H1 (cell line): ENCODE data around the gene RNF166. TPM values are rescaled to one million over a fixed set of nuclear protein-coding genes. Genes with fewer than 3 reads are reported as not detected.

Experiments used
- BACH1 ChIP-seq: IDR thresholded peaks from 2 replicates; pipeline ENCODE4 v1.6.1; 2012; ENCODE audit warnings: low read length, improper control_type of control experiment
- BCL11A ChIP-seq, 2 experiments: IDR thresholded peaks; one replicate each; pipeline ENCODE4 v1.6.1; 2011; ENCODE audit warnings: low read depth in 2 of 2, low read length in 2 of 2, mild to moderate bottlenecking in 2 of 2
- EZH2 ChIP-seq: fragments of 200-600 bp; sonication (generic); IDR thresholded peaks from 2 replicates; pipeline ENCODE4 v1.7.1; 2012; ENCODE audit warnings: low read depth, mild to moderate bottlenecking, moderate library complexity, low read length, inconsistent platforms; ENCODE audit not compliant: severe bottlenecking
- HDAC2 ChIP-seq, 2 experiments: fragments of 300-600 bp in 1 of 2; sonication (generic) in 1 of 2; IDR thresholded peaks; 2 replicates each; pipeline ENCODE4 v1.6.1; 2011 to 2012; ENCODE audit warnings: low read depth in 2 of 2, low read length in 2 of 2, mild to moderate bottlenecking in 2 of 2, moderate library complexity in 2 of 2, borderline replicate concordance in 1 of 2, inconsistent platforms in 1 of 2
- HDAC6 ChIP-seq: IDR thresholded peaks from one replicate; pipeline ENCODE4 v1.7.1; 2012; ENCODE audit warnings: low read depth, mild to moderate bottlenecking, inconsistent platforms, low read length, moderate library complexity
- JUND ChIP-seq: IDR thresholded peaks from 2 replicates; pipeline ENCODE4 v1.6.1; 2011; ENCODE audit warnings: mild to moderate bottlenecking, improper control_type of control experiment, low read length
- MAX ChIP-seq: IDR thresholded peaks from 2 replicates; pipeline ENCODE4 v1.6.1; 2012; ENCODE audit warnings: inconsistent platforms
- NRF1 ChIP-seq: IDR thresholded peaks from 2 replicates; pipeline ENCODE4 v1.6.1; 2011; ENCODE audit warnings: mild to moderate bottlenecking, low read depth, low read length, improper control_type of control experiment
- POU5F1 ChIP-seq: IDR thresholded peaks from 2 replicates; pipeline ENCODE4 v1.6.1; 2011; ENCODE audit warnings: low read depth, mild to moderate bottlenecking, low read length, moderate library complexity
- TEAD4 ChIP-seq: IDR thresholded peaks from 2 replicates; pipeline ENCODE4 v1.6.1; 2012; ENCODE audit warnings: low read depth, low read length, inconsistent platforms, mixed read lengths
- polyA plus RNA-seq, 7 experiments: library from polyadenylated mRNA; depleted of rRNA in 3 of 7; stranded (reverse) in 5 of 7; unstranded in 2 of 7; fragments of >200 nt in 5 of 7; fragments of 200-250 nt in 2 of 7; gene quantifications; 1 replicate in 5 of 7; 2 replicates in 1 of 7; 4 replicates in 1 of 7; pipeline versions ENCODE4 v1.2.1 to v1.2.3, GENCODE V29; 2011 to 2013; ENCODE audit warnings: missing spikeins in 2 of 7, mixed read lengths in 2 of 7
- total RNA-seq: library from RNA; stranded (reverse); fragmentation: NEBNext Ultra II Directional; extraction: Animal tissue kit (Norgen Biotek cat#: 25700); gene quantifications from 2 replicates; pipeline ENCODE4 v1.2.1, GENCODE V29; 2021

Gene RNF166
- total and polyA plus RNA-seq, 2 of the 8 experiments (the other 6 are each of a cell fraction or from before 2014, with no cell fraction given): 29.8 to 31.2 TPM

- TF ChIP-seq POU5F1 (no peak), HDAC2 (IDR thresholded peaks at IDR 0.05; ENCODE audit: borderline replicate concordance in 1 of 2, low read depth in 2 of 2, low read length in 2 of 2) (no peak), TEAD4 (no peak), HDAC6 (no peak), BCL11A (IDR thresholded peaks at IDR 0.05; ENCODE audit: low read depth in 2 of 2, low read length in 2 of 2) (no peak), MAX (peak; percentile 33; the same call in 1 of the 2 replicates), BACH1 (no peak), JUND (0 out of 2 replicates have a peak, but pooled peaks have one; percentile 38), NRF1 (no peak), EZH2 (no peak)
Observed at GRCh38 chr16:88747588-88748301, 41.5 kb upstream of the RNF166 start (continued).
